ENCODE measurements around the gene FCN2. TPM values are rescaled to one million over a fixed set of nuclear protein-coding genes. Genes with fewer than 3 reads are reported as not detected.

The FCN2 gene
- total and polyA plus RNA-seq, 4 donors = 23.6 to 186 (median 121) TPM

DNA sequence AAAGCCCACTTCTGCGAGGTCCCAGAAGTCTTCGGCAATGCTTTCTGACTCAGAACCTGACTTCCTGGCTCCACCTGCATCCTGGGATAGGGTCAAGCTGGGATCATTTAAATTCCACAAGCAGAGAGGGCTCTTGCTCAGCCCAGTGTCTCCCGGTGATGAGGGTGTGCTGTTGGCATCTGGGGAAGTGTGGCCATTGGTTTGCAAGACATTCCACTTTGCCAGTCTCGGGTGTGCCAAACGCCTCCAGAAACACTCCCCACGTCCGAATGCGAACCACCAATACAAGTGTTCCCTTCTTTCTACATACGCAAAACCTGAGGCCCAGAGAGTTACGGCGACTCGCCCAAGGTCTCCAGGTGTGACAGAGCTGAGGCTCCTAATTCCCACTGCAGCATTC, 43.1 kb upstream of the FCN2 start:
- 88% methylated on average over 12 of the region's 12 CpGs for WGBS
- Histone ChIP-seq H3K27me3 (ENCODE audit: control insufficient read depth in 4 of 4, insufficient read depth in 4 of 4, low read length in 3 of 4) (peaks cover 0 to 3% (median 0%) of the 10 kb centered on the region in 4 donors), H3K4me3 (ENCODE audit: low read depth in 1 of 3, low read length in 3 of 3) (no peak overlapping the region), H3K4me1 (ENCODE audit: control insufficient read depth in 4 of 4, insufficient read depth in 4 of 4, low read length in 3 of 4) (no peaks in the 10 kb centered on the region), H3K9ac (ENCODE audit: low read depth in 1 of 2, low read length in 2 of 2) (no peak overlapping the region), H3K36me3 (ENCODE audit: control insufficient read depth in 4 of 4, insufficient read depth in 3 of 4, low read depth in 1 of 4, low read length in 3 of 4) (no peaks in the 10 kb centered on the region), H3K9me3 (ENCODE audit: control insufficient read depth in 4 of 4, low read length in 3 of 4) (no peaks in the 10 kb centered on the region), H3K27ac (ENCODE audit: low read depth in 1 of 2, low read length in 2 of 2) (no peak overlapping the region)
- TF ChIP-seq, protein P1, sequence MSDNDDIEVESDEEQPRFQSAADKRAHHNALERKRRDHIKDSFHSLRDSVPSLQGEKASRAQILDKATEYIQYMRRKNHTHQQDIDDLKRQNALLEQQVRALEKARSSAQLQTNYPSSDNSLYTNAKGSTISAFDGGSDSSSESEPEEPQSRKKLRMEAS (IDR thresholded peaks at IDR 0.05) = no peak
- TF ChIP-seq, protein P2, sequence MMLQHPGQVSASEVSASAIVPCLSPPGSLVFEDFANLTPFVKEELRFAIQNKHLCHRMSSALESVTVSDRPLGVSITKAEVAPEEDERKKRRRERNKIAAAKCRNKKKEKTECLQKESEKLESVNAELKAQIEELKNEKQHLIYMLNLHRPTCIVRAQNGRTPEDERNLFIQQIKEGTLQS (IDR thresholded peaks at IDR 0.05) = no peak
- TF ChIP-seq HNF4A (conservative IDR thresholded peaks at IDR 0.05) (no peak), GABPA (IDR thresholded peaks at IDR 0.05 in 1 of 2, conservative IDR thresholded peaks at IDR 0.05 in 1 of 2) (no peak)
- DNase-seq (ENCODE audit: low spot score) = no peak

DNA sequence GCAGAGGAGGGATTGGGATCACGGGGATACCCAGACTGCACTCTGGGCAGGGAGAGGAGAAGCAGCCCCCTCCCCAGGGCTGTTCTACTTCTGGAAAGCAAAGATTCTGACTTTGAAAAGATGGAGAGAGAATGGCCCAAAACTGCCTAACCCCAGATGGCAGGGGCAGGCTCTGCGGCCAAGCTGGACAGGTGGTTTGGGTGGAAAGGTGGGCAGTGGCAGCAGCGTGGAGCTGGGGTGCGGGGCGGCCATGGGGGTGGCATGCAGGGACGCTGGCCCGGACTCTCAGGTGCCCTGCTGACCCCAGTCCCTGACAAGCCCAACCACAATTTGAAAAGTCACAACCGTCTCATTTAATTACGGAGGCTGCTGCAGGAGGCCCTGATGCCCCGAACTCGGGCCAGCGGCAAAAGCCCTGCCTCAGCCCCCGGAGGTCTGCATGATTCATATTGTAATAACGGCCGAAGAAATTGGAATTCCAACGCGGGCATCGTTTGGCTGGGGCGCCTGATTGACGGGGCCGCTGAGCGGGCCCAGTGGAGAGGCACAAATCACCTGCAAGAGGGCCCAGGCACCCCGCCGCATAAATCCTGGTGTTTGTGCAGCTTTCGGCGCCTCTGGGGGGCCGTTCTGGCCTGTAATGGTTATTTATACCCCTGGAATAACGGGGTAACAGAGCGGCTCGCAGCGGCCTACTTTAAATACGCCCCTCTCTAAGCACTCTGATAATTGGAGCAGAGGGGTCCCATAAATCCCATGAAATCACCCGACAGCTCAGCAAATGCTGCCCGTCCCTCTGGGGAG, 41.8 kb upstream of the FCN2 start:
- Histone ChIP-seq H3K9ac (ENCODE audit: low read depth in 1 of 2, low read length in 2 of 2) (no peak overlapping the region), H3K36me3 (ENCODE audit: control insufficient read depth in 4 of 4, insufficient read depth in 3 of 4, low read depth in 1 of 4, low read length in 3 of 4) (no peaks in the 10 kb centered on the region), H3K9me3 (ENCODE audit: control insufficient read depth in 4 of 4, low read length in 3 of 4) (no peaks in the 10 kb centered on the region), H3K27ac (ENCODE audit: low read depth in 1 of 2, low read length in 2 of 2) (no peak overlapping the region), H3K4me3 (ENCODE audit: low read depth in 1 of 3, low read length in 3 of 3) (no peak overlapping the region), H3K27me3 (ENCODE audit: control insufficient read depth in 4 of 4, insufficient read depth in 4 of 4, low read length in 3 of 4) (peaks cover 0 to 3% (median 0%) of the 10 kb centered on the region in 4 donors), H3K4me1 (ENCODE audit: control insufficient read depth in 4 of 4, insufficient read depth in 4 of 4, low read length in 3 of 4) (no peaks in the 10 kb centered on the region)
- WGBS = 81% methylated on average over 34 of the region's 34 CpGs
- TF ChIP-seq, protein P3, sequence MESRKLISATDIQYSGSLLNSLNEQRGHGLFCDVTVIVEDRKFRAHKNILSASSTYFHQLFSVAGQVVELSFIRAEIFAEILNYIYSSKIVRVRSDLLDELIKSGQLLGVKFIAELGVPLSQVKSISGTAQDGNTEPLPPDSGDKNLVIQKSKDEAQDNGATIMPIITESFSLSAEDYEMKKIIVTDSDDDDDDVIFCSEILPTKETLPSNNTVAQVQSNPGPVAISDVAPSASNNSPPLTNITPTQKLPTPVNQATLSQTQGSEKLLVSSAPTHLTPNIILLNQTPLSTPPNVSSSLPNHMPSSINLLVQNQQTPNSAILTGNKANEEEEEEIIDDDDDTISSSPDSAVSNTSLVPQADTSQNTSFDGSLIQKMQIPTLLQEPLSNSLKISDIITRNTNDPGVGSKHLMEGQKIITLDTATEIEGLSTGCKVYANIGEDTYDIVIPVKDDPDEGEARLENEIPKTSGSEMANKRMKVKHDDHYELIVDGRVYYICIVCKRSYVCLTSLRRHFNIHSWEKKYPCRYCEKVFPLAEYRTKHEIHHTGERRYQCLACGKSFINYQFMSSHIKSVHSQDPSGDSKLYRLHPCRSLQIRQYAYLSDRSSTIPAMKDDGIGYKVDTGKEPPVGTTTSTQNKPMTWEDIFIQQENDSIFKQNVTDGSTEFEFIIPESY (IDR thresholded peaks at IDR 0.05) = no peak
- TF ChIP-seq HNF4G (IDR thresholded peaks at IDR 0.05) = no peak
- DNase-seq (ENCODE audit: low spot score) = no peak

DNA sequence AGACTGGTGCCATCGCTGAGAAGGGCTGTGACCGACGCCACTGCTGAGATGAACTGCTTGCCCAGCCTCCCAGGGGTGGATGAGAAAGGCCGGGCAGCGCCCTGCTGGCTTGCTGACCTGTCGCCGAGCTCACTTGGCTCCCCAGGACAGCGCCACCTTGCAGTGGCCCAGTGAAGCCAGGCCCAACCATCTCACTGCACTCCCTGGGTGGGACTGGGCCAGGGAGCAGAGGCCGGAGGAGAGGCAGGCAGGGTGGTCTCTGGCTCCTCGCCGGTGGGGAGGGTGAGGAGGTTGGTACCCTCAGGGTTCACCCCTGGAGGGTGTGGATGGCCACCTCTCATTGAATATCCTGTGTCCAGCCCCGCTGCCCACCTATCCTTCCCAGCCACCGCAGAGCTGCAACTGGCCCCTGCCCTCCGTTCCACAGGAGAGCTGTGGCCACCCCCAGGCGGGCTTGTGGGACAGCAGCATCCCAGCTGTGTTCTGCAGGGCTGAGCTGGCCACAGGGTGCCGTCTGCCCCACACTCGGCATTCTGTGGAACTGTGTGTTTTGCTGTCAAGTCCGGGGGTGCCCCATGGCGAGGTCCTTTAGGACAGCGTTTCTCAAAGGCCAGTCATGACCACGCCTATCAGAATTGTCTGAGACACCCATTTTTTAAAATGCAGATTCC, 41.0 kb upstream of the FCN2 start:
- no peak for DNase-seq (ENCODE audit: low spot score)
- no peaks in the 10 kb centered on the region for H3K36me3 ChIP-seq (ENCODE audit: control insufficient read depth in 4 of 4, insufficient read depth in 3 of 4, low read depth in 1 of 4, low read length in 3 of 4)

More for the DNA sequence above, 41.0 kb upstream of the FCN2 start:
- Histone ChIP-seq H3K9me3 (ENCODE audit: control insufficient read depth in 4 of 4, low read length in 3 of 4) (no peaks in the 10 kb centered on the region), H3K9ac (ENCODE audit: low read depth in 1 of 2, low read length in 2 of 2) (no peak overlapping the region), H3K27ac (ENCODE audit: low read depth in 1 of 2, low read length in 2 of 2) (no peak overlapping the region), H3K27me3 (ENCODE audit: control insufficient read depth in 4 of 4, insufficient read depth in 4 of 4, low read length in 3 of 4) (peaks cover 0 to 3% (median 0%) of the 10 kb centered on the region in 4 donors), H3K4me3 (ENCODE audit: low read depth in 1 of 3, low read length in 3 of 3) (no peak overlapping the region), H3K4me1 (ENCODE audit: control insufficient read depth in 4 of 4, insufficient read depth in 4 of 4, low read length in 3 of 4) (no peaks in the 10 kb centered on the region)
- no peak for TF ChIP-seq RAD21 (IDR thresholded peaks at IDR 0.05)
- TF ChIP-seq FOXA2 (IDR thresholded peaks at IDR 0.05) = no peak
- no peak for TF ChIP-seq GABPA (IDR thresholded peaks at IDR 0.05 in 1 of 2, conservative IDR thresholded peaks at IDR 0.05 in 1 of 2)
- TF ChIP-seq HNF4G (IDR thresholded peaks at IDR 0.05) = no peak
- TF ChIP-seq, protein P4, sequence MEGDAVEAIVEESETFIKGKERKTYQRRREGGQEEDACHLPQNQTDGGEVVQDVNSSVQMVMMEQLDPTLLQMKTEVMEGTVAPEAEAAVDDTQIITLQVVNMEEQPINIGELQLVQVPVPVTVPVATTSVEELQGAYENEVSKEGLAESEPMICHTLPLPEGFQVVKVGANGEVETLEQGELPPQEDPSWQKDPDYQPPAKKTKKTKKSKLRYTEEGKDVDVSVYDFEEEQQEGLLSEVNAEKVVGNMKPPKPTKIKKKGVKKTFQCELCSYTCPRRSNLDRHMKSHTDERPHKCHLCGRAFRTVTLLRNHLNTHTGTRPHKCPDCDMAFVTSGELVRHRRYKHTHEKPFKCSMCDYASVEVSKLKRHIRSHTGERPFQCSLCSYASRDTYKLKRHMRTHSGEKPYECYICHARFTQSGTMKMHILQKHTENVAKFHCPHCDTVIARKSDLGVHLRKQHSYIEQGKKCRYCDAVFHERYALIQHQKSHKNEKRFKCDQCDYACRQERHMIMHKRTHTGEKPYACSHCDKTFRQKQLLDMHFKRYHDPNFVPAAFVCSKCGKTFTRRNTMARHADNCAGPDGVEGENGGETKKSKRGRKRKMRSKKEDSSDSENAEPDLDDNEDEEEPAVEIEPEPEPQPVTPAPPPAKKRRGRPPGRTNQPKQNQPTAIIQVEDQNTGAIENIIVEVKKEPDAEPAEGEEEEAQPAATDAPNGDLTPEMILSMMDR (IDR thresholded peaks at IDR 0.05; ENCODE audit: low read depth, low read length, missing input control) = no peak
- no peak for TF ChIP-seq HNF4A (conservative IDR thresholded peaks at IDR 0.05)
- TF ChIP-seq NR2F2 (IDR thresholded peaks at IDR 0.05) = no peak
- TF ChIP-seq, protein P2 (IDR thresholded peaks at IDR 0.05) = no peak
- TF ChIP-seq RXRA (IDR thresholded peaks at IDR 0.05) = no peak
- no peak for TF ChIP-seq SP1 (IDR thresholded peaks at IDR 0.05)
- TF ChIP-seq, protein P3 (IDR thresholded peaks at IDR 0.05) = no peak
- no peak for TF ChIP-seq EGR1 (IDR thresholded peaks at IDR 0.05; ENCODE audit: low read depth in 2 of 2)
- TF ChIP-seq, protein P5, sequence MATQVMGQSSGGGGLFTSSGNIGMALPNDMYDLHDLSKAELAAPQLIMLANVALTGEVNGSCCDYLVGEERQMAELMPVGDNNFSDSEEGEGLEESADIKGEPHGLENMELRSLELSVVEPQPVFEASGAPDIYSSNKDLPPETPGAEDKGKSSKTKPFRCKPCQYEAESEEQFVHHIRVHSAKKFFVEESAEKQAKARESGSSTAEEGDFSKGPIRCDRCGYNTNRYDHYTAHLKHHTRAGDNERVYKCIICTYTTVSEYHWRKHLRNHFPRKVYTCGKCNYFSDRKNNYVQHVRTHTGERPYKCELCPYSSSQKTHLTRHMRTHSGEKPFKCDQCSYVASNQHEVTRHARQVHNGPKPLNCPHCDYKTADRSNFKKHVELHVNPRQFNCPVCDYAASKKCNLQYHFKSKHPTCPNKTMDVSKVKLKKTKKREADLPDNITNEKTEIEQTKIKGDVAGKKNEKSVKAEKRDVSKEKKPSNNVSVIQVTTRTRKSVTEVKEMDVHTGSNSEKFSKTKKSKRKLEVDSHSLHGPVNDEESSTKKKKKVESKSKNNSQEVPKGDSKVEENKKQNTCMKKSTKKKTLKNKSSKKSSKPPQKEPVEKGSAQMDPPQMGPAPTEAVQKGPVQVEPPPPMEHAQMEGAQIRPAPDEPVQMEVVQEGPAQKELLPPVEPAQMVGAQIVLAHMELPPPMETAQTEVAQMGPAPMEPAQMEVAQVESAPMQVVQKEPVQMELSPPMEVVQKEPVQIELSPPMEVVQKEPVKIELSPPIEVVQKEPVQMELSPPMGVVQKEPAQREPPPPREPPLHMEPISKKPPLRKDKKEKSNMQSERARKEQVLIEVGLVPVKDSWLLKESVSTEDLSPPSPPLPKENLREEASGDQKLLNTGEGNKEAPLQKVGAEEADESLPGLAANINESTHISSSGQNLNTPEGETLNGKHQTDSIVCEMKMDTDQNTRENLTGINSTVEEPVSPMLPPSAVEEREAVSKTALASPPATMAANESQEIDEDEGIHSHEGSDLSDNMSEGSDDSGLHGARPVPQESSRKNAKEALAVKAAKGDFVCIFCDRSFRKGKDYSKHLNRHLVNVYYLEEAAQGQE (IDR thresholded peaks at IDR 0.05) = no peak
- WGBS = 81% methylated on average over 21 of the region's 21 CpGs

Data from liver (tissue), 9 donors.